DOHH2 (cell line): Measurements from ENCODE around the gene MVB12B.

Experiments used
- H3F3A ChIP-seq: fragments of 200-600 bp; sonication (generic), shearing (Covaris generic); 2 replicates; pipeline ENCODE4 v1.6.0; 2016; ENCODE audit warnings: antibody characterized with exemption, mild to moderate bottlenecking; ENCODE audit not compliant: control insufficient read depth, insufficient read depth
- H3K27ac ChIP-seq: fragments of 200-600 bp; sonication (generic); 2 replicates; pipeline ENCODE4 v1.5.1; 2014; ENCODE audit warnings: low read depth, mild to moderate bottlenecking, low read length, moderate library complexity
- H3K27me3 ChIP-seq: fragments of 200-600 bp; sonication (generic); 2 replicates; pipeline ENCODE4 v1.6.1; 2014; ENCODE audit warnings: mild to moderate bottlenecking, low read length, mixed read lengths; ENCODE audit not compliant: control insufficient read depth
- H3K36me3 ChIP-seq: fragments of 200-600 bp; sonication (generic); 2 replicates; pipeline ENCODE4 v1.6.1; 2014; ENCODE audit warnings: mild to moderate bottlenecking, low read length, moderate library complexity, mixed read lengths; ENCODE audit not compliant: control insufficient read depth
- H3K4me1 ChIP-seq: fragments of 200-600 bp; sonication (generic); 2 replicates; pipeline ENCODE4 v1.6.1; 2014; ENCODE audit warnings: mild to moderate bottlenecking, low read length, mixed read lengths; ENCODE audit not compliant: control insufficient read depth
- H3K4me2 ChIP-seq: fragments of 200-600 bp; sonication (generic); 2 replicates; pipeline ENCODE4 v1.6.0; 2014; ENCODE audit warnings: mild to moderate bottlenecking, low read length, moderate library complexity
- H3K4me3 ChIP-seq: fragments of 200-600 bp; sonication (generic); 2 replicates; pipeline ENCODE4 v1.5.1; 2014; ENCODE audit warnings: mild to moderate bottlenecking, low read length, mixed read lengths
- H3K79me2 ChIP-seq: fragments of 200-600 bp; sonication (generic); 2 replicates; pipeline ENCODE4 v1.6.1; 2014; ENCODE audit warnings: mild to moderate bottlenecking, low read length, mixed read lengths; ENCODE audit not compliant: control insufficient read depth
- H3K9me2 ChIP-seq: fragments of 200-600 bp; sonication (generic); replicated peaks from 2 replicates; pipeline ENCODE4 v1.6.1; 2014; ENCODE audit warnings: mild to moderate bottlenecking, low read length, mixed read lengths; ENCODE audit not compliant: control insufficient read depth
- H3K9me3 ChIP-seq: fragments of 200-600 bp; sonication (generic); 2 replicates; pipeline ENCODE4 v1.6.1; 2014; ENCODE audit warnings: antibody characterized with exemption, low read length, mixed read lengths; ENCODE audit not compliant: control insufficient read depth, insufficient read depth
- H4K20me1 ChIP-seq: fragments of 200-600 bp; sonication (generic); 2 replicates; pipeline ENCODE4 v1.6.0; 2014; ENCODE audit warnings: low read depth, mild to moderate bottlenecking, antibody characterized with exemption, low read length, moderate library complexity; ENCODE audit not compliant: control insufficient read depth, insufficient read depth
- EZH2phosphoT487 ChIP-seq: fragments of 200-600 bp; sonication (generic); IDR thresholded peaks from 2 replicates; pipeline ENCODE4 v1.6.1; 2017; ENCODE audit warnings: borderline replicate concordance, mild to moderate bottlenecking, antibody characterized with exemption, low read length, moderate library complexity, mixed read lengths
- TF ChIP-seq, protein P1 (sequence below): fragments of 200-600 bp; sonication (generic); IDR thresholded peaks from one replicate; pipeline ENCODE4 v1.5.1; 2014; ENCODE audit warnings: antibody characterized with exemption, mild to moderate bottlenecking, low read depth, low read length; ENCODE audit not compliant: poor library complexity, severe bottlenecking

The MVB12B gene

GRCh38 chr9:126400571-126400970, 73.9 kb downstream of the MVB12B start:
- Histone ChIP-seq H3K9me2 (no peaks in the 10 kb centered on the region), H3K4me2 (no peak overlapping the region), H3K36me3 (no peaks in the 10 kb centered on the region), H3K27ac (no peak overlapping the region), H3K4me1 (no peaks in the 10 kb centered on the region), H3K9me3 (no peaks in the 10 kb centered on the region), H3K27me3 (peaks cover 26% of the 10 kb centered on the region), H3F3A (no peaks in the 10 kb centered on the region), H3K4me3 (no peak overlapping the region), H3K79me2 (no peaks in the 10 kb centered on the region), H4K20me1 (no peaks in the 10 kb centered on the region)
- no peak for TF ChIP-seq EZH2phosphoT487
- TF ChIP-seq, protein P1, sequence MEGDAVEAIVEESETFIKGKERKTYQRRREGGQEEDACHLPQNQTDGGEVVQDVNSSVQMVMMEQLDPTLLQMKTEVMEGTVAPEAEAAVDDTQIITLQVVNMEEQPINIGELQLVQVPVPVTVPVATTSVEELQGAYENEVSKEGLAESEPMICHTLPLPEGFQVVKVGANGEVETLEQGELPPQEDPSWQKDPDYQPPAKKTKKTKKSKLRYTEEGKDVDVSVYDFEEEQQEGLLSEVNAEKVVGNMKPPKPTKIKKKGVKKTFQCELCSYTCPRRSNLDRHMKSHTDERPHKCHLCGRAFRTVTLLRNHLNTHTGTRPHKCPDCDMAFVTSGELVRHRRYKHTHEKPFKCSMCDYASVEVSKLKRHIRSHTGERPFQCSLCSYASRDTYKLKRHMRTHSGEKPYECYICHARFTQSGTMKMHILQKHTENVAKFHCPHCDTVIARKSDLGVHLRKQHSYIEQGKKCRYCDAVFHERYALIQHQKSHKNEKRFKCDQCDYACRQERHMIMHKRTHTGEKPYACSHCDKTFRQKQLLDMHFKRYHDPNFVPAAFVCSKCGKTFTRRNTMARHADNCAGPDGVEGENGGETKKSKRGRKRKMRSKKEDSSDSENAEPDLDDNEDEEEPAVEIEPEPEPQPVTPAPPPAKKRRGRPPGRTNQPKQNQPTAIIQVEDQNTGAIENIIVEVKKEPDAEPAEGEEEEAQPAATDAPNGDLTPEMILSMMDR, result no peak

- TF ChIP-seq, protein P1, result no peak
- no peak for TF ChIP-seq EZH2phosphoT487
- H3K4me3 ChIP-seq, result no peak overlapping the region
- H3K79me2 ChIP-seq, result no peaks in the 10 kb centered on the region
- no peak overlapping the region for H3K27ac ChIP-seq
- no peaks in the 10 kb centered on the region for H3F3A ChIP-seq
- no peak overlapping the region for H3K4me2 ChIP-seq
- peaks cover 26% of the 10 kb centered on the region for H3K27me3 ChIP-seq
- no peaks in the 10 kb centered on the region for H4K20me1 ChIP-seq
- H3K4me1 ChIP-seq, result no peaks in the 10 kb centered on the region
- H3K36me3 ChIP-seq, result no peaks in the 10 kb centered on the region
- H3K9me3 ChIP-seq, result no peaks in the 10 kb centered on the region
- no peaks in the 10 kb centered on the region for H3K9me2 ChIP-seq
Measured at GRCh38 chr9:126401107-126401506, 74.5 kb downstream of the MVB12B start.

DNA sequence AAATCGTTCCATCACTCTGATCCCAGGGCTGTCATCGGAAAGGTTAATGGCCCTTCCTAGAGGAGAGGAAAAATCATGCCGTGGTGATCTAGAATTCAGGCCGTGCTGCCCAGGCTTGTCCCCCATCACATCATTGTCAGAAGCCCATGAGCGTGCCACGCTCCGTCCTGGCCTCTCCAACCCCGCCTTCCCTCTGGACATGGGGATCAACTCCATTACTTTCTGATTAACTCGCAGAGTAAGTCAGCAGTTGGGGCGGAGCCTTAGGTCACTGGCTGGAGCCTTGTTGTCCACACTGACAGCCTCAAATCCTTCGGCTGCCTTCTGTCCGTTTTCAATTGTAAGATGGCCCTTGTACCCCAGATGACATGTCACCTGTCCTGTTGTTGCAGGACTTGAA, 75.0 kb downstream of the MVB12B start:
- no peaks in the 10 kb centered on the region for H3K9me2 ChIP-seq

More for the DNA sequence above, 75.0 kb downstream of the MVB12B start:
- Histone ChIP-seq H3K27ac (no peak overlapping the region), H3K27me3 (peaks cover 24% of the 10 kb centered on the region), H3K4me3 (no peak overlapping the region), H4K20me1 (no peaks in the 10 kb centered on the region), H3K9me3 (no peaks in the 10 kb centered on the region), H3F3A (no peaks in the 10 kb centered on the region), H3K36me3 (no peaks in the 10 kb centered on the region), H3K79me2 (no peaks in the 10 kb centered on the region), H3K4me1 (no peaks in the 10 kb centered on the region), H3K4me2 (no peak overlapping the region)
- TF ChIP-seq, protein P1, result no peak
- no peak for TF ChIP-seq EZH2phosphoT487
